Astrocyte (in vitro differentiated cells and primary cell): ENCODE results near the gene ERG. TPM values are rescaled to one million over a fixed set of nuclear protein-coding genes. Genes with fewer than 3 reads are reported as not detected.

Source experiments
- DNase-seq: peaks from one replicate; pipeline ENCODE4 v3.0.0-alpha.2; 2010; ENCODE audit warnings: low read depth
- FAIRE-seq: peaks from 2 replicates; lab custom pipeline; 2011; peaks lifted over from hg19 to GRCh38; lab: Jason Lieb, UNC
- H2AFZ ChIP-seq: 2 replicates; pipeline ENCODE4 v1.6.0; 2012; ENCODE audit warnings: low read depth, low read length, inconsistent platforms
- H3K27ac ChIP-seq: 2 replicates; pipeline ENCODE4 v1.5.1; 2011; ENCODE audit warnings: low read depth, low read length, inconsistent platforms
- H3K27me3 ChIP-seq: 2 replicates; pipeline ENCODE4 v1.6.0; 2011; ENCODE audit warnings: low read length, inconsistent platforms; ENCODE audit not compliant: insufficient read depth
- H3K36me3 ChIP-seq: 2 replicates; pipeline ENCODE4 v1.5.1; 2011; ENCODE audit warnings: low read length, inconsistent platforms; ENCODE audit not compliant: insufficient read depth
- H3K4me1 ChIP-seq: 2 replicates; pipeline ENCODE4 v1.5.1; 2011; ENCODE audit warnings: low read length, inconsistent platforms; ENCODE audit not compliant: insufficient read depth
- H3K4me2 ChIP-seq: 2 replicates; pipeline ENCODE4 v1.6.0; 2012; ENCODE audit warnings: low read length, inconsistent platforms
- H3K4me3 ChIP-seq: 2 replicates; pipeline ENCODE4 v1.5.1; 2011; ENCODE audit warnings: low read depth, mild to moderate bottlenecking, low read length, inconsistent platforms; ENCODE audit not compliant: insufficient read depth
- H3K79me2 ChIP-seq: 2 replicates; pipeline ENCODE4 v1.6.0; 2012; ENCODE audit warnings: mild to moderate bottlenecking, low read length, inconsistent platforms; ENCODE audit not compliant: insufficient read depth
- H3K9ac ChIP-seq: 2 replicates; pipeline ENCODE4 v1.6.0; 2012; ENCODE audit warnings: mild to moderate bottlenecking, low read length, inconsistent platforms
- H3K9me3 ChIP-seq: 2 replicates; pipeline ENCODE4 v1.5.1; 2012; ENCODE audit warnings: low read depth, mild to moderate bottlenecking, low read length, inconsistent platforms; ENCODE audit not compliant: insufficient read depth
- H4K20me1 ChIP-seq: 2 replicates; pipeline ENCODE4 v1.6.0; 2012; ENCODE audit warnings: low read length, inconsistent platforms; ENCODE audit not compliant: insufficient read depth
- H3K27ac Mint-ChIP-seq: one replicate; pipeline ENCODE4 v1.8.0; 2021; ENCODE audit warnings: mild to moderate bottlenecking, mixed read lengths; ENCODE audit not compliant: unreplicated experiment
- H3K27me3 Mint-ChIP-seq: one replicate; pipeline ENCODE4 v1.8.0; 2021; ENCODE audit warnings: low read depth, mixed read lengths; ENCODE audit not compliant: unreplicated experiment
- H3K36me3 Mint-ChIP-seq: one replicate; pipeline ENCODE4 v1.8.0; 2021; ENCODE audit warnings: low read depth, mixed read lengths; ENCODE audit not compliant: unreplicated experiment
- H3K4me1 Mint-ChIP-seq: one replicate; pipeline ENCODE4 v1.8.0; 2021; ENCODE audit warnings: low read depth, mixed read lengths; ENCODE audit not compliant: unreplicated experiment
- H3K4me3 Mint-ChIP-seq: one replicate; pipeline ENCODE4 v1.8.0; 2021; ENCODE audit warnings: mild to moderate bottlenecking, moderate library complexity, mixed read lengths; ENCODE audit not compliant: unreplicated experiment
- H3K9me3 Mint-ChIP-seq: one replicate; pipeline ENCODE4 v1.8.0; 2021; ENCODE audit warnings: mild to moderate bottlenecking, mixed read lengths; ENCODE audit not compliant: unreplicated experiment
- CTCF ChIP-seq: IDR thresholded peaks from 2 replicates; pipeline ENCODE4 v1.5.1; 2011; ENCODE audit warnings: low read depth, mild to moderate bottlenecking, inconsistent platforms, low read length, moderate library complexity; ENCODE audit not compliant: insufficient read depth
- EZH2 ChIP-seq: IDR thresholded peaks from 2 replicates; pipeline ENCODE4 v1.6.1; 2012; ENCODE audit warnings: mild to moderate bottlenecking, low read length, inconsistent platforms; ENCODE audit not compliant: insufficient read depth
- total RNA-seq: library from RNA; stranded (reverse); gene quantifications from 2 replicates; pipeline ENCODE4 v1.2.1, GENCODE V29; 2021

The ERG gene
- total RNA-seq, 1 donor from 2014 or later, result 0.84 TPM

- H3K4me2 ChIP-seq, result no peak overlapping the region
- H3K4me3 Mint-ChIP-seq, result no peak overlapping the region
- H3K27ac ChIP-seq, result no peak overlapping the region
- no peaks in the 10 kb centered on the region for H3K9me3 ChIP-seq
- FAIRE-seq, result no peak
- H3K27me3 Mint-ChIP-seq, result peaks cover 2% of the 10 kb centered on the region
- H3K27ac Mint-ChIP-seq, result no peak overlapping the region
- H2AFZ ChIP-seq, result no peak overlapping the region
- no peaks in the 10 kb centered on the region for H3K36me3 Mint-ChIP-seq
- H3K27me3 ChIP-seq, result no peaks in the 10 kb centered on the region
- H3K9ac ChIP-seq, result no peak overlapping the region
- no peaks in the 10 kb centered on the region for H3K36me3 ChIP-seq
- H3K9me3 Mint-ChIP-seq, result peaks cover 2% of the 10 kb centered on the region
- H3K79me2 ChIP-seq, result no peaks in the 10 kb centered on the region
- no peaks in the 10 kb centered on the region for H4K20me1 ChIP-seq
- TF ChIP-seq CTCF (no peak), EZH2 (no peak)
- H3K4me1 Mint-ChIP-seq, result peaks cover 15% of the 10 kb centered on the region
- no peak overlapping the region for H3K4me3 ChIP-seq
- peaks cover 5% of the 10 kb centered on the region for H3K4me1 ChIP-seq
- no peak for DNase-seq
These were observed 167.6 kb downstream of the ERG start for GRCh38 chr21:38330666-38331065.

Other genes starting within 250 kb of the ERG start
- 1.8 and 2.2 TPM in 2 replicates for gene KCNJ15, start 241.5 kb downstream of the ERG start, total RNA-seq